ENCODE data around the gene PTPA. TPM values are rescaled to one million over a fixed set of nuclear protein-coding genes. Genes with fewer than 3 reads are reported as not detected.

PTPA gene
- polyA plus RNA-seq, 4 donors = 50.8 to 113 (median 60.8) TPM

GRCh38 chr9:129093602-129094386 lies 17.4 kb upstream of the PTPA start:
- no peak overlapping the region for H3K4me3 ChIP-seq (ENCODE audit: low read depth in 1 of 3, low read length in 3 of 3)
- H3K36me3 ChIP-seq (ENCODE audit: control insufficient read depth in 3 of 3, insufficient read depth in 2 of 3, low read depth in 1 of 3, low read length in 3 of 3) = peaks cover 14 to 75% (median 18%) of the 10 kb centered on the region in 3 donors
- H3K27me3 ChIP-seq (ENCODE audit: control insufficient read depth in 3 of 3, insufficient read depth in 3 of 3, low read length in 3 of 3) = no peaks in the 10 kb centered on the region
- no peak overlapping the region for H3K27ac ChIP-seq (ENCODE audit: low read depth in 1 of 3, low read length in 2 of 3)
- WGBS, 3 donors = 79 to 83% (median 82%) methylated on average over 20 of the region's 20 CpGs
- no peak for DNase-seq
- H3K9me3 ChIP-seq (ENCODE audit: control insufficient read depth in 2 of 2, insufficient read depth in 1 of 2, low read depth in 1 of 2, low read length in 1 of 2) = no peaks in the 10 kb centered on the region
- no peaks in the 10 kb centered on the region for H3K4me1 ChIP-seq (ENCODE audit: control insufficient read depth in 3 of 3, insufficient read depth in 2 of 3, low read depth in 1 of 3, low read length in 2 of 3)
- FAIRE-seq = no peak

GRCh38 chr9:129094387-129095169 lies 16.6 kb upstream of the PTPA start:
- no peak for FAIRE-seq
- peaks cover 8 to 68% (median 12%) of the 10 kb centered on the region in 3 donors for H3K36me3 ChIP-seq (ENCODE audit: control insufficient read depth in 3 of 3, insufficient read depth in 2 of 3, low read depth in 1 of 3, low read length in 3 of 3)
- 85 to 91% (median 91%) methylated on average over 13 of the region's 13 CpGs for WGBS, 3 donors

GRCh38 chr9:129095170-129095667 lies 16.0 kb upstream of the PTPA start:
- Histone ChIP-seq H3K36me3 (ENCODE audit: control insufficient read depth in 3 of 3, insufficient read depth in 2 of 3, low read depth in 1 of 3, low read length in 3 of 3) (peaks cover 6 to 67% (median 8%) of the 10 kb centered on the region in 3 donors), H3K4me3 (ENCODE audit: low read depth in 1 of 3, low read length in 3 of 3) (no peak overlapping the region), H3K4me1 (ENCODE audit: control insufficient read depth in 3 of 3, insufficient read depth in 2 of 3, low read depth in 1 of 3, low read length in 2 of 3) (no peaks in the 10 kb centered on the region), H3K9me3 (ENCODE audit: control insufficient read depth in 2 of 2, insufficient read depth in 1 of 2, low read depth in 1 of 2, low read length in 1 of 2) (no peaks in the 10 kb centered on the region), H3K27me3 (ENCODE audit: control insufficient read depth in 3 of 3, insufficient read depth in 3 of 3, low read length in 3 of 3) (no peaks in the 10 kb centered on the region), H3K27ac (ENCODE audit: low read depth in 1 of 3, low read length in 2 of 3) (no peak overlapping the region)
- WGBS, 3 donors = 93 to 96% (median 94%) methylated on average over 21 of the region's 21 CpGs
- DNase-seq (no peak), FAIRE-seq (no peak)

More at GRCh38 chr9:129094387-129095169, 16.6 kb upstream of the PTPA start:
- H3K4me1 ChIP-seq (ENCODE audit: control insufficient read depth in 3 of 3, insufficient read depth in 2 of 3, low read depth in 1 of 3, low read length in 2 of 3) = no peaks in the 10 kb centered on the region
- no peaks in the 10 kb centered on the region for H3K27me3 ChIP-seq (ENCODE audit: control insufficient read depth in 3 of 3, insufficient read depth in 3 of 3, low read length in 3 of 3)
- DNase-seq = no peak
- no peak overlapping the region for H3K4me3 ChIP-seq (ENCODE audit: low read depth in 1 of 3, low read length in 3 of 3)
- no peak overlapping the region for H3K27ac ChIP-seq (ENCODE audit: low read depth in 1 of 3, low read length in 2 of 3)
- no peaks in the 10 kb centered on the region for H3K9me3 ChIP-seq (ENCODE audit: control insufficient read depth in 2 of 2, insufficient read depth in 1 of 2, low read depth in 1 of 2, low read length in 1 of 2)

GRCh38 chr9:129095908-129096307 lies 15.3 kb upstream of the PTPA start:
- Histone ChIP-seq H3K27me3 (ENCODE audit: control insufficient read depth in 3 of 3, insufficient read depth in 3 of 3, low read length in 3 of 3) (no peaks in the 10 kb centered on the region), H3K4me1 (ENCODE audit: control insufficient read depth in 3 of 3, insufficient read depth in 2 of 3, low read depth in 1 of 3, low read length in 2 of 3) (no peaks in the 10 kb centered on the region), H3K27ac (ENCODE audit: low read depth in 1 of 3, low read length in 2 of 3) (no peak overlapping the region), H3K36me3 (ENCODE audit: control insufficient read depth in 3 of 3, insufficient read depth in 2 of 3, low read depth in 1 of 3, low read length in 3 of 3) (peaks cover 7 to 67% (median 7%) of the 10 kb centered on the region in 3 donors), H3K4me3 (ENCODE audit: low read depth in 1 of 3, low read length in 3 of 3) (no peak overlapping the region), H3K9me3 (ENCODE audit: control insufficient read depth in 2 of 2, insufficient read depth in 1 of 2, low read depth in 1 of 2, low read length in 1 of 2) (no peaks in the 10 kb centered on the region)
- FAIRE-seq = no peak
- 91 to 94% (median 93%) methylated on average over 12 of the region's 12 CpGs for WGBS, 3 donors
- DNase-seq = no peak

DNA sequence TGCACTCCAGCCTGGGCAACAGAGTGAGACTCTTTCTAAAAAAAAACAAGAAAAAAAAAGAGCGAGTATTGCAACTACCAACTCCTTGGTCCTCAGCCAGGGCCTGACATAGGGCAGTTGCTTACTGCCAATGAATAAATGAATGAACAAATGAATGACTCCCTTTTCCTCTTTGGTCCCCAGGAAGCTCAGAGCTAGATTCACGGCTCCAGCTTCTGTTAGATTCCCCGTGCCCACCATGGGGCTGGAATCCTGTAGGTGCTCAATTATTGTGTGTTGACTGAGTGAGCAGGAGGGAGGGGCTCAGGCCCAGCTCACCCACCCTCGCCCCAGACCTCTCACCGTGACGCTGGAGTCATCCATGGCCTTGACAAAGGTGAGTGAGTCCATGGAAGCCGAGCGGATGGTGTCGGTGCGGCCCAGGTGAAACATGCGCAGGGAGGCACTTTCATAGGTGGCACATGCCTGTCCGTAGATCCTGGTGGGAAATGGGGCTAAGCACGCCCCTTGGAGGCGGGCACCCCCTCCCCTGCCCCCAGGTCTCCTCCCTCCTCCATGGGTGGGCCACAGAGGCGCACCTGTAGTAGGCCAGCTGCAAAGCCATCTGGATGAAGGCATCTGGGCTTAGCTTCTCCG lies 13.4 kb upstream of the PTPA start:
- peaks cover 7 to 84% (median 8%) of the 10 kb centered on the region in 3 donors for H3K36me3 ChIP-seq (ENCODE audit: control insufficient read depth in 3 of 3, insufficient read depth in 2 of 3, low read depth in 1 of 3, low read length in 3 of 3)
- no peak for DNase-seq
- 90 to 97% (median 93%) methylated on average over 16 of the region's 16 CpGs for WGBS, 3 donors

GRCh38 chr9:129098328-129098727 lies 12.9 kb upstream of the PTPA start:
- Histone ChIP-seq H3K27ac (ENCODE audit: low read depth in 1 of 3, low read length in 2 of 3) (no peak overlapping the region), H3K4me1 (ENCODE audit: control insufficient read depth in 3 of 3, insufficient read depth in 2 of 3, low read depth in 1 of 3, low read length in 2 of 3) (no peaks in the 10 kb centered on the region), H3K36me3 (ENCODE audit: control insufficient read depth in 3 of 3, insufficient read depth in 2 of 3, low read depth in 1 of 3, low read length in 3 of 3) (peaks cover 7 to 87% (median 8%) of the 10 kb centered on the region in 3 donors), H3K4me3 (ENCODE audit: low read depth in 1 of 3, low read length in 3 of 3) (no peak overlapping the region), H3K9me3 (ENCODE audit: control insufficient read depth in 2 of 2, insufficient read depth in 1 of 2, low read depth in 1 of 2, low read length in 1 of 2) (no peaks in the 10 kb centered on the region), H3K27me3 (ENCODE audit: control insufficient read depth in 3 of 3, insufficient read depth in 3 of 3, low read length in 3 of 3) (no peaks in the 10 kb centered on the region)
- WGBS, 3 donors = 91 to 94% (median 94%) methylated on average over 11 of the region's 11 CpGs
- FAIRE-seq (no peak), DNase-seq (no peak)

More for the DNA sequence above, 13.4 kb upstream of the PTPA start:
- no peaks in the 10 kb centered on the region for H3K9me3 ChIP-seq (ENCODE audit: control insufficient read depth in 2 of 2, insufficient read depth in 1 of 2, low read depth in 1 of 2, low read length in 1 of 2)
- no peak for FAIRE-seq
- H3K27me3 ChIP-seq (ENCODE audit: control insufficient read depth in 3 of 3, insufficient read depth in 3 of 3, low read length in 3 of 3) = no peaks in the 10 kb centered on the region
- no peak overlapping the region for H3K4me3 ChIP-seq (ENCODE audit: low read depth in 1 of 3, low read length in 3 of 3)
- H3K27ac ChIP-seq (ENCODE audit: low read depth in 1 of 3, low read length in 2 of 3) = no peak overlapping the region
- no peaks in the 10 kb centered on the region for H3K4me1 ChIP-seq (ENCODE audit: control insufficient read depth in 3 of 3, insufficient read depth in 2 of 3, low read depth in 1 of 3, low read length in 2 of 3)

DNA sequence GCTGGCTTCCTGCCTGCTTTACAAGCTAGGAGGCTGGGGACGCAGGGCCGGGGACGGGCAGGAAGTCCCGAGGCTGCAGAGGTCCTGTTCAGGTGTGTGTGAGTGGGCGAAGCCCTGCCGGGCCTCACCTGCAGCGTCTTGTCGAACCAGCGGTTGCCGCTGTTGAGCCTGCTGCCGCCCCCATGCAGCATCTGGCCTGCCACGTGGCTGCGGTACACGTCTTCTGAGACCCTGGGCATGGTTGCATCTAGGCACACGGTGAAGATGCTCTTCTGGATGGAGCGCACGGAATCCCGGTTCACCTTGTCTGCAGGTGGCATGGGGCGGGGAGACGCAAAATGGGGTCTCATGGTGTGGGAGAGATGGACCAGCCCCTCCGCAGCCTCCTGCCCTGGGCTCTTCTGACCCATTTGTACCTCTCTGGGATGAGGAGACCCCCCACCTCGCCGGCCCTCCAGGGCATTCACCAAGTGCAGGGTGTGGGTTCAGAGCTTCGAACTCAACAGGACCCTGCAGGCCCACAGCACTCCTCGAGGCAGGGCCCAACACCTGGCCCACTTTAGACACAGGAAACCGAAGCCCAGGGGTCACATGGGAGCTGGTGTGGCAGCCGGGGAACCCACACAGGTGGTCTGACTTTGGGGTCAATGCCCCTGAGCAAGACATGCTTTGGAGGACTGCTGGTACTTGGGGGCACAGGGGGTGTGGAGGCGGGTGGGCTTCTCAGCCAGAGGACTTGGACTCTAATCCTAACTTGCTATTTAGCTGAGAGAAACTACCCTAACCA lies 10.6 kb upstream of the PTPA start:
- H3K27ac ChIP-seq (ENCODE audit: low read depth in 1 of 3, low read length in 2 of 3) = no peak overlapping the region
- H3K27me3 ChIP-seq (ENCODE audit: control insufficient read depth in 3 of 3, insufficient read depth in 3 of 3, low read length in 3 of 3) = no peaks in the 10 kb centered on the region
- DNase-seq (no peak), FAIRE-seq (no peak)
- H3K36me3 ChIP-seq (ENCODE audit: control insufficient read depth in 3 of 3, insufficient read depth in 2 of 3, low read depth in 1 of 3, low read length in 3 of 3) = peaks cover 4 to 78% (median 7%) of the 10 kb centered on the region in 3 donors
- H3K4me1 ChIP-seq (ENCODE audit: control insufficient read depth in 3 of 3, insufficient read depth in 2 of 3, low read depth in 1 of 3, low read length in 2 of 3) = no peaks in the 10 kb centered on the region
- H3K4me3 ChIP-seq (ENCODE audit: low read depth in 1 of 3, low read length in 3 of 3) = no peak overlapping the region
- no peaks in the 10 kb centered on the region for H3K9me3 ChIP-seq (ENCODE audit: control insufficient read depth in 2 of 2, insufficient read depth in 1 of 2, low read depth in 1 of 2, low read length in 1 of 2)
- WGBS, 3 donors = 72 to 83% (median 82%) methylated on average over 26 to 28 of the region's 28 CpGs

Data from small intestine (tissue), 7 donors.